Stimulated activated CD4-positive, alpha-beta T cell treated with anti-CD3 and anti-CD28 coated beads, Interleukin-4, amount 100 ng/mL, for 48 hours (primary cell): ENCODE measurements around the gene SIL1.
"Not testable (repeated sequence)": the region's sequence is repeated elsewhere in the genome, so short reads cannot be mapped to it uniquely, and the experiment has no call there.

ENCODE experiments used
- DNase-seq, 2 donors: peaks; one replicate each; pipeline ENCODE4 v3.0.0-alpha.2; 2020; ENCODE audit warnings: low read depth in 2 of 2

The SIL1 gene

GRCh38 chr5:138921362-138921761 lies 276.8 kb downstream of the SIL1 start:
- DNase-seq = not testable (repeated sequence)

DNA sequence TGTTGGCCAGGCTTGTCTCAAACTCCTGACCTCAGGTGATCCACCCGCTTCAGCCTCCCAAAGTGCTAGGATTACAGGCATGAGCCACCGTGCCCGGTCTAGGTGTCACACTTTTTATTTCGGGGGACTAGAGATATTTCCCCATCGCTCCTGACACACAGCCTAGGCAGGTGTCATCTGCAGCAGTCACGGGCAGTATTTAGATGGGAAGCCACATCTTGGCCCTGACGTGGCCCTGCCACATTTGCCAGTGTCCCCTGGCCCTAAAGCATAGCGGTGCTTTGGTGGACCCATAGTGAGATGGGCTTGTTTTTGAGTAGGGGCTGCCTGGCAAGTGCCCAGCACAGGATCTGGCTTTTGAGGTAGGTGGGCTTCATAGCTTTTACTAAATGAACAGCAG lies 278.0 kb downstream of the SIL1 start:
- DNase-seq = no peak

DNA sequence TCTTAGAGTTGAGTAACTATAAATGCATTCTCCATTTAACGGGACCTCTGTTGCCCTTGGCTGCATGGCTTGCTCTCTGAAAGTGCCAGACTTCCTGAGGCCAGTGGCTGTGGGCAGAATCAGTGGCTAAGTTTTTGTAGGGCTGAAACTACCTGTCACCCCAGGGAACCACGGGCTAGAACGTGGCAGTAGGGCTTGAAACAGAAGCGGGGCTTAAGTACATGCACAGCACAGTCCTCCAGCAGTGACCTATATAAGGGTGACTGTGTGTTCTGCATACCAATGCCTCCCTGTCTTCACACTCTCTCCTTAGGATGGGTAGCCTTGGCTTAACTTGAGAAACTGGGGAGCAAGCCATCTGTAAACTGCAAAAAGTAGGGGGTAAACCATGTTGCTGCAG lies 279.5 kb downstream of the SIL1 start:
- DNase-seq = no peak

GRCh38 chr5:138914338-138914737 lies 283.8 kb downstream of the SIL1 start:
- DNase-seq = no peak

DNA sequence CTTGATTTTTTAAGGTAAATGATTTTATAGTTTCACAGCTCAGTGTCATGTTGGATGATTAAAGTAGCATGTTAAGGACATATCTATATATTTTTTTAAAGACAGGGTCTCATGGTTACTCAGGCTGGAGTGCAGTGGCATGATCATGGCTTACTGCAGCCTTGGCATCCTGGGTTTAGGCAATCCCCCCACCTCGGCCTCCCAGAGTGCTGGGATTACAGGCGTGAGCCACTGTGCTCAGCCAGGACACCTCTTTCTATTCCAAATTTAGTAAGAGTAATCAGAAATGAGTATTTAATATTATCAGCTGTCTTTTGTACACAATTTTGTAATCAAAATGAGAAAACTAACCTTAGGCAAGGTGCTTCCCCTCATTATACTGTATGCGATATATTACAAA lies 284.4 kb downstream of the SIL1 start:
- no peak for DNase-seq

- no peak for DNase-seq
These were observed 286.1 kb downstream of the SIL1 start for GRCh38 chr5:138912093-138912492.

GRCh38 chr5:138911441-138911840 lies 286.7 kb downstream of the SIL1 start:
- DNase-seq = no peak

- no peak for DNase-seq
These were observed 287.5 kb downstream of the SIL1 start for GRCh38 chr5:138910546-138911185.

GRCh38 chr5:138909734-138910133 lies 288.4 kb downstream of the SIL1 start:
- DNase-seq = no peak

GRCh38 chr5:138905541-138905940 lies 292.6 kb downstream of the SIL1 start:
- no peak for DNase-seq

DNA sequence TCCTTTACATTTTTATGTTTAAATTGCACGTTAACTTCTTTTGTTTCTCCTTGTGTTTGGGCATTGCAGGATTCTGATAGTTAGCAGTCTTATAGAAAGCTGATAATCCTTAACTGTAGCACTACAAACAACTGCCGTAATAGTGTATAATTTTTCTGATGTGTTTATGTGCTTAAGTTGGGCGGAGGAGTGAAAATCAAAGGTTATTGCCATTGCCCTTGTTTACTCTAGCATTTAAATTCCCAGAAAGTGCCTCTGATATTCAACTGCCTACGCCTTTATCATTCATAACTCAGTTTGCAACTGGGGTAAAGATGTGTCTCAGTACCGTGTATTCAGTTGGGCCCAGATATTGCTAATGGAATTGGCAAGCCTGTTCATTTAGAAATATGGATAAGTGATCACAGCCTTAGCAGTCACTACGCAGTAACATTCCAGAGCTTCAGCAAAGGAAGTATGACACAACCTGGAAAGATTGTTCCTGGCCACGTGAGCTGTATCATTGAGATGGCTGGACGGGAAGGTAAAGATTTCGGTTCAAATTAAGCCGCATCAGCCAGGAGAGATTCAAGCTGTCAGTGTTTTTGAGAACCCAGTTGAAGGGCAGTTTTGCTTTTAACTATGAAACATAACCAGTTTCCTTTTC lies 294.9 kb downstream of the SIL1 start:
- no peak for DNase-seq

DNA sequence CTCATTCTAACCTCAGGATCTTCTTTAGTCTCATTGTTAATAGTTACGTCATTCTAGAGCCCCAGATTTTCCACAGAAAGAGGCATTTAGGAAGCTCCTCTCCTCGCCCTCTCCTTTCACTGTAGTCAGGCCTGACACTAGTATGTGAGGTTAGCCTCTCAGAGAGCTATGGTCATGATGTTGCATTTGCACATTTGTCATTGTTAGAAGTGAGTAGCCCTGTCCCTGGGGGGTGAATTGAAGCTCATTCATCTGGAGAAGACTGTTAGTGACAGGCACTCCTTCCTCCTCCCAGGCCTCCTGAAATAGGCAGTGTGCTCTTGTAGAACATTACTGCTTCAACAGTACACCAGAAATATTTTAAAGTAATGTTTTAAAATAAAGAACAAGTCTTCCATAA lies 296.5 kb downstream of the SIL1 start:
- no peak for DNase-seq

DNA sequence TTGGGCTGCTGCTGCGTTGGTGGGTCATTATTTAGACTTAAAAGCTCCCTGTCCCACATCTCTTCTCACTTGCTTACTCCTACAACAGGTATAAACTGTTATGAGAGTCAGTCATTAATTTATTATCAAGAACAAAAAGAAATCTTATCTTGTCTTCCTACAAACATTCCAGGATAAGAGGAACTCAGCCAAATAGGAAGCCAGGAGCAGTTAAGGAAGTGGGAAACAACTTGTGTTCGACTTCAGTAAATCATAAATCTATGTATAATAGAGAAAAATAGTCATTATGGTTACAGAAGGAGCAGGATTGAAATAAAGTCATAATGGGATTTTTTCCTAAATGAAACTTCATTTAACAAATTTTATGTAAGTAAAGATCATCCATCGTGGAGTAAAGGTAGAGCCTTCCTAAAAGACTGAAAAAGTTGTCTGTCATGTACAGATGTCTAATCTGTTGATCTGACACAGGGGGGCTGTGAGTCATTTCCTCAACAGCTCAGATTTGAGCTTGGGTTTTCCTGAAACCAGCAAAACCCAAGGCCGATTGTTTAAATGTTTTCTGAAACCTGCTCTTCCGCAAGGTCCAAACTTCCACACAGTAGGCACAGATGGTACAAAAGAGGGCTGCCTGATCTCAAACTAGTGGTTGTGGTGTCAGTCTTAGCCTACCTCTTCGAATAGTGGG lies 297.7 kb downstream of the SIL1 start:
- DNase-seq = peak in 1 of 2 donors; percentile 22

GRCh38 chr5:138898742-138899141 lies 299.4 kb downstream of the SIL1 start:
- no peak for DNase-seq

- no peak for DNase-seq
These were observed 299.9 kb downstream of the SIL1 start for GRCh38 chr5:138898299-138898698.
